HL-60 (cell line): Measurements from ENCODE around the gene ISOC1.
A peak's percentile ranks its signal among the peaks of the same experiment; 100 is the strongest.

Experiments used
- DNase-seq, 2 experiments: peaks; one replicate each; pipeline ENCODE4 v3.0.0-alpha.2; 2010 to 2020; ENCODE audit warnings: low read depth in 1 of 2, low spot score in 1 of 2
- H3K27ac ChIP-seq: fragments of 250-450 bp; sonication (Bioruptor Pico); replicated peaks from 2 replicates; pipeline ENCODE4 v1.5.1; 2020; ENCODE audit warnings: mild to moderate bottlenecking, moderate library complexity
- H3K27me3 ChIP-seq: fragments of 250-450 bp; sonication (Bioruptor Pico); 2 replicates; pipeline ENCODE4 v1.5.1; 2021; ENCODE audit warnings: mild to moderate bottlenecking, moderate library complexity; ENCODE audit not compliant: insufficient read depth, poor library complexity, severe bottlenecking
- H3K4me3 ChIP-seq: replicated peaks from 2 replicates; pipeline ENCODE4 v1.5.1; 2011; ENCODE audit warnings: mild to moderate bottlenecking, control low read depth, low read length; ENCODE audit not compliant: insufficient read depth
- CTCF ChIP-seq: IDR thresholded peaks from one replicate; pipeline ENCODE4 v1.5.1; 2011; ENCODE audit warnings: low read length, control low read depth, inconsistent platforms; ENCODE audit not compliant: insufficient read depth
- GABPA ChIP-seq: IDR thresholded peaks from 2 replicates; pipeline ENCODE4 v1.6.1; 2012; ENCODE audit warnings: low read depth
- POLR2AphosphoS5 ChIP-seq: IDR thresholded peaks from 2 replicates; pipeline ENCODE4 v1.6.1; 2012; ENCODE audit warnings: low read depth
- REST ChIP-seq: IDR thresholded peaks from 2 replicates; pipeline ENCODE4 v1.6.1; 2012; ENCODE audit warnings: low read depth; ENCODE audit not compliant: insufficient replicate concordance
- SPI1 ChIP-seq: IDR thresholded peaks from 2 replicates; pipeline ENCODE4 v1.6.1; 2012; ENCODE audit warnings: low read depth, mild to moderate bottlenecking, borderline replicate concordance

ISOC1 gene

GRCh38 chr5:129082225-129083136, 12.1 kb upstream of the ISOC1 start:
- TF ChIP-seq CTCF: no peak
- TF ChIP-seq GABPA: no peak
- no peak for TF ChIP-seq REST
- Histone ChIP-seq H3K4me3 (no peak overlapping the region), H3K27ac (no peak overlapping the region), H3K27me3 (no peaks in the 10 kb centered on the region)
- no peak for DNase-seq

- TF ChIP-seq POLR2AphosphoS5 (no peak), SPI1 (0 out of 2 replicates have a peak, but pooled peaks have one; percentile 13)
- DNase-seq: peak; percentile 5 to 21
- H3K27ac ChIP-seq: 0 out of 2 replicates have a peak overlapping the region, but pooled peaks have one; percentile 24
Measured at GRCh38 chr5:129094924-129095899, 663 bp downstream of the ISOC1 start.

GRCh38 chr5:129096382-129096991, 1.9 kb downstream of the ISOC1 start:
- Histone ChIP-seq H3K27ac (no peak overlapping the region), H3K27me3 (no peaks in the 10 kb centered on the region), H3K4me3 (no peak overlapping the region)
- TF ChIP-seq GABPA: no peak
- no peak for TF ChIP-seq POLR2AphosphoS5
- TF ChIP-seq REST: no peak
- DNase-seq: no peak

More at GRCh38 chr5:129094924-129095899, 663 bp downstream of the ISOC1 start:
- no peaks in the 10 kb centered on the region for H3K27me3 ChIP-seq
- peak overlapping the region; percentile 71 for H3K4me3 ChIP-seq

GRCh38 chr5:129097498-129098296, 3.1 kb downstream of the ISOC1 start:
- Histone ChIP-seq H3K4me3 (no peak overlapping the region), H3K27ac (no peak overlapping the region), H3K27me3 (no peaks in the 10 kb centered on the region)
- TF ChIP-seq CTCF (no peak), GABPA (no peak), POLR2AphosphoS5 (no peak), SPI1 (no peak), REST (no peak)
- no peak for DNase-seq
